PC-3 (cell line): ENCODE data around the gene BCL2L12. TPM values are rescaled to one million over a fixed set of nuclear protein-coding genes. Genes with fewer than 3 reads are reported as not detected.

Experiments
- ATAC-seq: fragments of 200-7000 bp; cut with Tn5 transposase; 2 replicates; pipeline ENCODE4 v1.9.1; 2020; ENCODE audit warnings: mild to moderate bottlenecking, moderate library complexity
- BruUV-seq: library from RNA; stranded (reverse); fragments of 400-500 nt; replicated peaks from 2 replicates; lab custom pipeline; 2021; lab: Mats Ljungman, UMichigan
- CTCF ChIA-PET: fragments of 300-600 bp; sonication (Branson Sonifier 250); formaldehyde crosslinking; loops from one replicate; lab custom pipeline; 2022; ENCODE audit warnings: antibody characterized with exemption; lab: Charles Lee
- POLR2A ChIA-PET: fragments of 300-600 bp; sonication (Branson Sonifier 250); formaldehyde crosslinking; loops from one replicate; lab custom pipeline; 2022; ENCODE audit warnings: antibody characterized with exemption; ENCODE audit not compliant: unreplicated experiment; lab: Charles Lee
- DNase-seq: peaks from one replicate; pipeline ENCODE4 v3.0.0-alpha.2; 2015
- H2AFZ ChIP-seq: fragments of 300-600 bp; sonication (generic); 2 replicates; pipeline ENCODE4 v1.6.0; 2016; ENCODE audit warnings: antibody characterized with exemption, low read length
- H3F3A ChIP-seq: fragments of 300-600 bp; sonication (generic); one replicate; pipeline ENCODE4 v1.6.0; 2017; ENCODE audit warnings: antibody characterized with exemption, low read length, control low read depth, mild to moderate bottlenecking; ENCODE audit not compliant: unreplicated experiment
- H3K27ac ChIP-seq: fragments of 300-600 bp; sonication (generic); 2 replicates; pipeline ENCODE4 v1.5.1; 2016; ENCODE audit warnings: mild to moderate bottlenecking, low read length
- H3K27me3 ChIP-seq: fragments of 300-600 bp; sonication (generic); 2 replicates; pipeline ENCODE4 v1.6.1; 2016; ENCODE audit warnings: low read length, mixed read lengths
- H3K36me3 ChIP-seq: fragments of 300-600 bp; sonication (generic); 2 replicates; pipeline ENCODE4 v1.6.1; 2016; ENCODE audit warnings: low read depth, mixed run types, low read length, mixed read lengths
- H3K4me1 ChIP-seq: fragments of 300-600 bp; sonication (generic); 2 replicates; pipeline ENCODE4 v1.5.1; 2016; ENCODE audit warnings: low read length; ENCODE audit not compliant: insufficient read depth
- H3K4me2 ChIP-seq: fragments of 300-600 bp; sonication (generic); 2 replicates; pipeline ENCODE4 v1.6.0; 2016; ENCODE audit warnings: low read length
- H3K4me3 ChIP-seq: fragments of 300-600 bp; sonication (generic); 2 replicates; pipeline ENCODE4 v1.5.1; 2016; ENCODE audit warnings: mild to moderate bottlenecking, low read length, mixed read lengths
- H3K79me2 ChIP-seq: fragments of 300-600 bp; sonication (generic); 2 replicates; pipeline ENCODE4 v1.6.1; 2017; ENCODE audit warnings: low read length, mixed read lengths
- H3K9ac ChIP-seq: fragments of 300-600 bp; sonication (generic); 2 replicates; pipeline ENCODE4 v1.6.0; 2016; ENCODE audit warnings: mild to moderate bottlenecking, low read length
- H3K9me2 ChIP-seq: fragments of 300-600 bp; sonication (generic); replicated peaks from 2 replicates; pipeline ENCODE4 v1.6.1; 2016; ENCODE audit warnings: mixed run types, low read length, mixed read lengths
- H3K9me3 ChIP-seq: fragments of 300-600 bp; sonication (generic); 2 replicates; pipeline ENCODE4 v1.6.1; 2016; ENCODE audit warnings: low read length, mixed read lengths
- H4K20me1 ChIP-seq: fragments of 300-600 bp; sonication (generic); 2 replicates; pipeline ENCODE4 v1.6.1; 2016; ENCODE audit warnings: low read length, mixed read lengths
- CTCF ChIP-seq: fragments of 300-600 bp; sonication (generic); conservative IDR thresholded peaks from 2 replicates; pipeline ENCODE4 v1.5.1; 2017; ENCODE audit warnings: antibody characterized with exemption, low read depth, mild to moderate bottlenecking, low read length
- EZH2 ChIP-seq: fragments of 300-600 bp; sonication (generic); IDR thresholded peaks from one replicate; pipeline ENCODE4 v1.6.1; 2017; ENCODE audit warnings: antibody characterized with exemption, mild to moderate bottlenecking, low read length; ENCODE audit not compliant: unreplicated experiment
- EZH2phosphoT487 ChIP-seq: fragments of 300-600 bp; sonication (generic); IDR thresholded peaks from 2 replicates; pipeline ENCODE4 v1.6.1; 2018; ENCODE audit warnings: mild to moderate bottlenecking, antibody characterized with exemption, low read length, borderline replicate concordance
- intact Hi-C: fragments of 100-400 bp; cut with micrococcal nuclease; formaldehyde crosslinking; loops from 2 replicates; pipeline ENCODE4 v1.9.0; 2023
- total RNA-seq: library from RNA; depleted of rRNA; stranded (reverse); fragments of >200 nt; gene quantifications from 2 replicates; pipeline ENCODE4 v1.2.3, GENCODE V29; 2014

BCL2L12 gene
- total RNA-seq, 1 experiment from 2014 or later: 104 TPM

- no peak overlapping the region for H2AFZ ChIP-seq
- ChIA-PET CTCF (no interaction called here), POLR2A (no interaction called here)
- no peak overlapping the region for H3K9ac ChIP-seq
- no peak overlapping the region for H3K4me3 ChIP-seq
- intact Hi-C loops: no loop called here
- peaks cover 18% of the 10 kb centered on the region for H3K4me1 ChIP-seq
- no peak overlapping the region for H3K4me2 ChIP-seq
- peaks cover 24% of the 10 kb centered on the region for H3K36me3 ChIP-seq
- no peaks in the 10 kb centered on the region for H3F3A ChIP-seq
- no TSS peak for BruUV-seq
- H3K79me2 ChIP-seq: peaks cover 36% of the 10 kb centered on the region
- TF ChIP-seq CTCF (no peak), EZH2phosphoT487 (no peak), EZH2 (no peak)
- no peaks in the 10 kb centered on the region for H3K9me3 ChIP-seq
- no peaks in the 10 kb centered on the region for H3K27me3 ChIP-seq
- no peaks in the 10 kb centered on the region for H3K9me2 ChIP-seq
- no peak for ATAC-seq
- H3K27ac ChIP-seq: no peak overlapping the region
- peaks cover 3% of the 10 kb centered on the region; the same call in 1 of the 2 replicates for H4K20me1 ChIP-seq
- DNase-seq: no peak
Measured at GRCh38 chr19:49663224-49663623, 2.5 kb upstream of the BCL2L12 start.

- Histone ChIP-seq H3K4me2 (peak overlapping the region; percentile 98), H3K9ac (peak overlapping the region; percentile 84), H3F3A (no peaks in the 10 kb centered on the region), H3K9me3 (no peaks in the 10 kb centered on the region), H3K4me1 (peaks cover 18% of the 10 kb centered on the region), H3K36me3 (peaks cover 14% of the 10 kb centered on the region), H2AFZ (peak overlapping the region; percentile 88), H3K27me3 (no peaks in the 10 kb centered on the region), H3K79me2 (peaks cover 36% of the 10 kb centered on the region), H4K20me1 (peaks cover 3% of the 10 kb centered on the region; the same call in 1 of the 2 replicates), H3K27ac (peak overlapping the region; percentile 60), H3K4me3 (peak overlapping the region; percentile 89), H3K9me2 (no peaks in the 10 kb centered on the region)
- TF ChIP-seq CTCF: no peak
- no peak for TF ChIP-seq EZH2
- TF ChIP-seq EZH2phosphoT487: no peak
- BruUV-seq: TSS peak; percentile 4
- ChIA-PET POLR2A (interaction anchor here (0.6 to 1.1 kb wide), 6 partner anchors 24 to 102 kb away, joined by 3 to 5 read pairs (median 4); partner anchors contain the start of genes AP2A1, CPT1C and RRAS), CTCF (interaction anchor here (0.6 kb wide), 1 partner anchor 93 kb away, joined by 3 read pairs; no protein-coding TSS in a partner anchor)
- ATAC-seq (peak; percentile 62), DNase-seq (peak; percentile 97)
- intact Hi-C loops: loop anchor here (1.0 to 2.0 kb wide), 3 partner anchors 12 to 74 kb away; partner anchors contain the start of genes PRR12 and RRAS
Measured at GRCh38 chr19:49664171-49665035, 1.3 kb upstream of the BCL2L12 start.
